ENCODE results near the gene S100A14.

- TF ChIP-seq POLR2AphosphoS5 (IDR thresholded peaks at IDR 0.05; ENCODE audit: low read depth, low read length) (no peak), POLR2A (IDR thresholded peaks at IDR 0.05; ENCODE audit: low read depth, low read length) (no peak), TAF1 (IDR thresholded peaks at IDR 0.05; ENCODE audit: low read depth, low read length) (no peak), SPI1 (IDR thresholded peaks at IDR 0.05; ENCODE audit: low read depth, low read length) (no peak)
These were observed 50.4 kb downstream of the S100A14 start, which contains the start of gene S100A2 for GRCh38 chr1:153565529-153566374.

Data from GM12891 (cell line).